Large intestine (tissue), 3 donors: ENCODE results near the gene TBC1D9. TPM values are rescaled to one million over a fixed set of nuclear protein-coding genes. Genes with fewer than 3 reads are reported as not detected.
A peak's percentile ranks its signal among the peaks of the same experiment; 100 is the strongest.

ENCODE experiments used
- DNase-seq, 2 donors: peaks; one replicate each; pipeline versions ENCODE4 v3.0.0 to v3.0.0-alpha.2; 2013
- H3K27ac ChIP-seq: one replicate; pipeline ENCODE4 v1.5.1; 2013; ENCODE audit warnings: low read length
- H3K27me3 ChIP-seq: 2 replicates; pipeline ENCODE4 v1.6.1; 2013; ENCODE audit warnings: low read length; ENCODE audit not compliant: control insufficient read depth, insufficient read depth
- H3K36me3 ChIP-seq: 2 replicates; pipeline ENCODE4 v1.6.1; 2013; ENCODE audit warnings: low read length; ENCODE audit not compliant: control insufficient read depth, insufficient read depth
- H3K4me1 ChIP-seq: one replicate; pipeline ENCODE4 v1.6.1; 2013; ENCODE audit warnings: low read length; ENCODE audit not compliant: control insufficient read depth, insufficient read depth
- H3K4me3 ChIP-seq: one replicate; pipeline ENCODE4 v1.5.1; 2013; ENCODE audit warnings: low read length
- H3K9me3 ChIP-seq: one replicate; pipeline ENCODE4 v1.6.1; 2013; ENCODE audit warnings: mild to moderate bottlenecking, low read depth, low read length, moderate library complexity; ENCODE audit not compliant: control insufficient read depth
- WGBS: methylation state at CpG from one replicate; pipeline ENCODE4 v1.1.5; 2013; ENCODE audit warnings: low lambda C conversion rate; ENCODE audit not compliant: insufficient coverage; 5-methylcytosine and 5-hydroxymethylcytosine counted together
- polyA plus RNA-seq: library from polyadenylated mRNA; unstranded; fragments of 120-200 nt; gene quantifications from one replicate; pipeline ENCODE4 v1.2.1, GENCODE V29; 2013

TBC1D9 gene
- polyA plus RNA-seq, 1 donor = 27.9 TPM

DNA sequence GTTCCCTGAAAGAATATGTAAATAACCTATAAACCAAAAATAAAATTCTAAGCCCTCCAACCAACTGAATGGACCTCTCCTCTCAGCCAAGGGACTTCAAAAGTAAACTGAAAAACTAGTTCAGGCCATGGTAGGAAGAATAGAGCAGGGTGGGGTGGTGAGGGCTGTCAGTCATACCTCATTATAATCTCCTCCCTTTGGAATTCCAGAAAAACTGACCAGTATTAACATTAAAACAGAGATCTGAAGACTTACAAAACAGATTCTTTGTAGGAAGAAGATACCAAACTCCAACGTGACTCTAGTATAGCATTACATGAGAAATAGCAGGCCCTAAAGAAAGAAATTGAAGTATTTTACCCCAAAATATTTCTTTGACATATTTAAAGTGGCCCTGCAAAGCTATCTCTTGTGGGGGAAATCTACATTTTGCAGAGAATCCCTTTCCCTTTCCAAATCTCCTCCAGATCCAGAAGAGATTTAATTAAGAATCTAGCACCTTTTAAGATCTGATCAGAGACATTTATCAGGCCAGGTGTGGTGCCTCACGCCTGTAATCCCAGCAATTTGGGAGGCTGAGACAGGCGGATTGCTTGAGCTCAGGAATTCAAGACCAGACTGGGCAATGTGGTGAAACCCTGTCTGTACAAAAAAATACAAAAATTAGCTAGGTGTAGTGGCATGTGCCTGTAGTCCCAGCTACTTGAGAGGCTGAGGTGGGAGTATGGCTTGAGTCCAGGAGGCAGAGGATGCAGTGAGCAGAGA, 15.1 kb downstream of the TBC1D9 start:
- no peak for DNase-seq
- no peaks in the 10 kb centered on the region for H3K9me3 ChIP-seq
- H3K27me3 ChIP-seq = no peaks in the 10 kb centered on the region
- no peaks in the 10 kb centered on the region for H3K36me3 ChIP-seq
- 63% methylated on average over 1 of the region's 3 CpGs for WGBS
- H3K4me3 ChIP-seq = no peak overlapping the region
- H3K27ac ChIP-seq = no peak overlapping the region
- H3K4me1 ChIP-seq = peaks cover 3% of the 10 kb centered on the region

DNA sequence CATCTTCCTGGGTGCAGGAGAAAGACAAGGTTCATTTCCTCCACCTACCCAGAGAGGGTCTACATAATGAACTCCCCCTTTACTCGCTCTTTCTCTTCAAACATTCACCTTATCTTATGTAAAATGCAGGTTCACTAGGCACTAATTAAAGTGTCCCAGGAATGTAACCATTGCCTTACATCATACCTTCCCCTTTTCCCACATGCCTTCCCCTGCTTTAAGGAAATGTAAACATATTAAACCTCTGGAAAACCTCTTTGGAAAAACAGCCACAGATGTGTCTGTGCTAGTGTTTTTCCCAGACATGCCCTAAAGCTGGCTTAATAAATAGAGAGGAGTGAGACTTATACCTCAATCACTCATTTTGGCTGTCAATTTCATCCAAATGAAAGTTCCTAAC, 15.8 kb downstream of the TBC1D9 start:
- H3K4me1 ChIP-seq = peaks cover 5% of the 10 kb centered on the region
- H3K27ac ChIP-seq = no peak overlapping the region

DNA sequence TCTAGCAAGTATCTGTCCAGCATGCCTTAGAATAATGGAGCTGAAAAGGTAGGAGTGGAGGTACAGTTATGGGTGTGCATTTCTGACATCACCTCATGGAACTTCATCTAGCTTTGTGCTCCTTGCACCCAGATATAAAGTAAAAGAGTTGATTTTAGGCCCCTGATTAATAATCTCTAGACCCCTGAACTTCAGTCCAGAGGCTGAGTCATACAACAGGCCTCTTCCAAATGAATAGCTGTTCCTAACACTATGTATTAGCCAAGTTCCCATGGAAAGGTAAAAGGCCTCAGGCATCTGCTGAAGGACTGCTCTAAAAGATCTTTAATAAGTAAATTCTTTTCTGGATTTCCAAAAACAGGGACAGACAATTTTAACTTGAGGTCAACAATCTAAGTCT, 16.2 kb downstream of the TBC1D9 start:
- peak in 1 of 2 donors; percentile 43 for DNase-seq
- Histone ChIP-seq H3K4me1 (peaks cover 5% of the 10 kb centered on the region), H3K36me3 (no peaks in the 10 kb centered on the region), H3K27me3 (no peaks in the 10 kb centered on the region), H3K4me3 (no peak overlapping the region), H3K9me3 (no peaks in the 10 kb centered on the region), H3K27ac (no peak overlapping the region)

More for the DNA sequence above, 15.8 kb downstream of the TBC1D9 start:
- WGBS = no CpG with 5 or more reads among the region's 1 CpG
- no peak for DNase-seq
- no peaks in the 10 kb centered on the region for H3K36me3 ChIP-seq
- no peak overlapping the region for H3K4me3 ChIP-seq
- no peaks in the 10 kb centered on the region for H3K9me3 ChIP-seq
- H3K27me3 ChIP-seq = no peaks in the 10 kb centered on the region

DNA sequence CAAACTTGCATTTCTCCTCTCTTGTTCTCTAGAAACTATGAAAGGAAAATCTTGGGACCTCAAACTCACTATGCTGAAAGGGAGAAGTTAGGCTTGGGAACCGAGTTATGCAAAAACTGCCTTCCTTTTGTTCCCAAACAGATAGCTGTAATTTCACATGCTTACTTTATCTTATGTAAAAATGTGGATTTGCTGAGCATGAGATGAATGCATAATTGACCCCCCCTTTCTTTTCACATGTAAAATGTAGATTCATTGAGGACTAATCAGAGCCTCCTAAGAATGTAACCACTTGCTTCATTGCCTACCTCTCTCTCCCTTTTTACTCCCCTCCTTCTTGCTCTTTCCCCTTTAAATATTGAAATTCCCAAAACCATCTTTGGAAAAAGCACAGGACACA, 18.0 kb downstream of the TBC1D9 start:
- Histone ChIP-seq H3K27me3 (no peaks in the 10 kb centered on the region), H3K9me3 (no peaks in the 10 kb centered on the region), H3K36me3 (no peaks in the 10 kb centered on the region), H3K27ac (no peak overlapping the region), H3K4me3 (no peak overlapping the region), H3K4me1 (peaks cover 3% of the 10 kb centered on the region)
- no peak for DNase-seq
- WGBS = no CpG with 5 or more reads among the region's 1 CpG

DNA sequence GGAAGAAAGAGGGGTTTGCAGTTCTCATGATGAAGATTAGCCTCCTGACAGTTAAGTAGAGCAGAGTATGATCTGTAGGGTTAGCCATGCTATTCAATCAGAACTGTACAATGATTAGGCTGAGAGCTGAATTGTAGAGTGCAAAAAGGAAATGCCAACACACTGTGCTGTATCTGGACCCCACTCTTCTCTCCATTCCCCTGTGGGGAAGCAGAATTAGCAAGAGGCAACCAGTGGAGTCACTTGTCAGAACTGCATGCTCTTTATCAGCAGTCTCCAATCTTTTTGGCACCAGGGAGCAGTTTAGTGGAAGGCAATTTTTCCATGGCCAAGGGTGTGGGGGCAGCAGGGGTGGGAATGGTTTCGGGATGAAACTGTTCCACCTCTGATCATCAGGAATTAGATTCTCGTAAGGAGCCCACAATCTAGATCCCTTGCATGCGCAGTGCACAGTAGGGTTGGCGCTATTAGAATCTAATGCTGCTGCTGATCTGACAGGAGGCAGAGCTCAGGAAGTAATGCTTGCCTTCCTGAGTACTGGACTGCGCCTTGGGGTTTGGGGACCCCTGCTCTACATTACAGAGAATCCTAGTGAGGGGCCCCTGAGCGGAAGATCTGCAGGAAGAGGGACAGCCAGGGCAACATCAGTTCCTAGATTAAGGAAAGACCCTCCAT, 19.4 kb downstream of the TBC1D9 start:
- no peaks in the 10 kb centered on the region for H3K36me3 ChIP-seq
- no CpG with 5 or more reads among the region's 6 CpGs for WGBS
- no peak for DNase-seq
- H3K4me3 ChIP-seq = no peak overlapping the region
- H3K27ac ChIP-seq = no peak overlapping the region
- H3K27me3 ChIP-seq = no peaks in the 10 kb centered on the region
- peaks cover 3% of the 10 kb centered on the region for H3K4me1 ChIP-seq
- no peaks in the 10 kb centered on the region for H3K9me3 ChIP-seq

DNA sequence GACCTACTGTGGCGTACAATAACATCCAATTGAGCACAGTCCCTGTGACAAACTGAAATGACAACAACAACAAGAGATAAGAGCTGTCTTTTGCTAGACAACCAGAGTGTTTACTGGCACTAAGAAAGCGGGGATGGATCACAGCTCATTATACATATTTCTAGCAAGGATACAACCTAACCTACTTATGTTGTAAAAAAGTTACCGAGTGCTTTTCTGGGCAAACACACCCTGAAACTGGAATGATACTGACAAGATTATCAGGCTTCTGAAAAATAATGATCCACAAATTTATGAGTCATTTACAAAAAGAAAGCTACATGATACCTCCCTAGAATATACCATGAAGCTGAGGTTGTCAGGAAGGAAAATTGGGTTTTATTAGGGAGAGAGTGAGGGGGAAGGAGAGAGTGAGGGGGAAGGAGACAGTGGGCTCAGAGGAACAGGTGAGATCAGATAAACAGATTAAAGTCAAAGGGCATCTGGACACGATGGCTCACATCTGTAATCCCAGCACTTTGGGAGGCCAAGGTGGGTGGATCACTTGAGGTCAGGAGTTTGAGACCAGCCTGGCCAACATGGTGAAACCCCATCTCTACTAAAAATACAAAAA, 20.3 kb downstream of the TBC1D9 start:
- Histone ChIP-seq H3K36me3 (no peaks in the 10 kb centered on the region), H3K4me1 (peaks cover 3% of the 10 kb centered on the region), H3K9me3 (no peaks in the 10 kb centered on the region), H3K27ac (no peak overlapping the region), H3K27me3 (no peaks in the 10 kb centered on the region), H3K4me3 (no peak overlapping the region)
- DNase-seq = no peak
- 100% methylated on average over 2 of the region's 4 CpGs for WGBS

DNA sequence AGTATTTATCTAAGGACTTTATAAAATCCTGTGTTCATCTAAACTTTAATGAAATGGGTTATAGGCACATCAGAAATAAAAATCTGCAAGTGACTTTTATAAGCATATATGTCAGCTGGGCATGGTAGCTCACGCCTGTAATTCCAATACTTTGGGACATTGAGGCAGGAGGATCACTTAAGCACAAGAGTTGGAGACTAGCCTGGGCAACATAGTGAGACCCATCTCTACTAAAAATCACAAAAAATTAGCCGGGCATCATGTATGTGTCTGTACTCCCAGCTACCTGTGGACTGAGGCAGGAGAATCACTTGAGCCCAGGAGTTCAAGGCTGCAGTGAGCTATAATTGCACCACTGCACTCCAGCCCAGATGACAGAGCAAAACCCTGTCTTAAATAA, 20.9 kb downstream of the TBC1D9 start:
- no peak overlapping the region for H3K27ac ChIP-seq
- H3K27me3 ChIP-seq = no peaks in the 10 kb centered on the region
- H3K4me3 ChIP-seq = no peak overlapping the region
- WGBS = 80% methylated on average over 1 of the region's 2 CpGs
- no peaks in the 10 kb centered on the region for H3K36me3 ChIP-seq
- H3K9me3 ChIP-seq = no peaks in the 10 kb centered on the region
- DNase-seq = no peak
- H3K4me1 ChIP-seq = peaks cover 3% of the 10 kb centered on the region

DNA sequence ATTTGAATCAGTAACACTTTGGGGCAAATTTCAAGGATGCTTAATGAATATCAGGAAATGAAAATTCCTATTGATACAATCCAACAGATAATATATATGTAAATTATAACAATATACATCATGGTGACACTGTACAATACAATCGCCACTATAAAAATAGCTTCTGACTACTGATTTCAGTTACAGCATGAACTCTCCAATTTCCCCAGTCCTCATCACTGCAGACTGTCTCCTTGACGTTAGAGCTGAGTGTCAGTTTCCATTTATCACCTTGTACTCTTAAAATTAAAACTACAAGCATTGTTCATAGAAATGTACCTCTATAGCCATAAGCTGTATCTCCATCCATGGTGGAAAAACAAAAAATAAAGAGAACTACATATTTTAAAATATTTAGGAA, 23.4 kb downstream of the TBC1D9 start:
- Histone ChIP-seq H3K27ac (no peak overlapping the region), H3K36me3 (no peaks in the 10 kb centered on the region), H3K27me3 (no peaks in the 10 kb centered on the region), H3K4me1 (peaks cover 8% of the 10 kb centered on the region), H3K4me3 (no peak overlapping the region), H3K9me3 (no peaks in the 10 kb centered on the region)
- 100% methylated on average over 1 of the region's 2 CpGs for WGBS
- no peak for DNase-seq

DNA sequence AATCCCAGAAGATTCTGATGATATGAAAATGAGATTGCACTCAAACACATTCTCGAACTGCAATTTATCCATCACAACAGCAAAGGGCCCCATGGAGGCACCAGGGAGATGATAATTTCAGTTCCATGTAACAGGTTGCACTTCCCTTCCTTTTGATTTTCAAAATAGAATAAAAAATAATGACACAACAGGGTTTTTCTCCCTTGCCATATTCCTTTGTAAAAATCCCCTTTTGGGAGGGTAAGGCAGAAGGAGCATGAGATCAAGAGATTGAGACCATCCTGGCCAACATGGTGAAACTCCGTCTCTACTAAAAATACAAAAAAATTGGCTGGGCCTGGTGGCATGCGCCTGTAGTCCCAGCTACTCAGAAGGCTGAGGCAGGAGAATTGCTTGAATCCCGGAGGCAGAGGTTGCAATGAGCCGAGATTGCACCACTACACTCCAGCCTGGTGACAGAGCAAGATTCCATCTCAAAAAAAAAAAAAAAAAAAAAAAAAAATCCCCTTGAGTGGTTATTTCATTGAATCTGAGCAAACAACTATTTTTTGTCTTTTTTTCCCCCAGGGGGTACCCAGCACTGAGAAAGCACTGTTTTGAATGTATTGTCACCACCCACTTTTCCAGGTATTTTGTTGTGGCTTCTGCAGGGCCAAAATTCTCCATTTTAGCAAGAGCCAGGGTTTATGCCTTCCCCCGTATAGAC, 26.7 kb downstream of the TBC1D9 start:
- no peak overlapping the region for H3K27ac ChIP-seq
- no peak overlapping the region for H3K4me3 ChIP-seq
- WGBS = no CpG with 5 or more reads among the region's 6 CpGs
- peaks cover 14% of the 10 kb centered on the region for H3K4me1 ChIP-seq
- H3K27me3 ChIP-seq = no peaks in the 10 kb centered on the region
- no peak for DNase-seq
- no peaks in the 10 kb centered on the region for H3K36me3 ChIP-seq
- H3K9me3 ChIP-seq = no peaks in the 10 kb centered on the region

DNA sequence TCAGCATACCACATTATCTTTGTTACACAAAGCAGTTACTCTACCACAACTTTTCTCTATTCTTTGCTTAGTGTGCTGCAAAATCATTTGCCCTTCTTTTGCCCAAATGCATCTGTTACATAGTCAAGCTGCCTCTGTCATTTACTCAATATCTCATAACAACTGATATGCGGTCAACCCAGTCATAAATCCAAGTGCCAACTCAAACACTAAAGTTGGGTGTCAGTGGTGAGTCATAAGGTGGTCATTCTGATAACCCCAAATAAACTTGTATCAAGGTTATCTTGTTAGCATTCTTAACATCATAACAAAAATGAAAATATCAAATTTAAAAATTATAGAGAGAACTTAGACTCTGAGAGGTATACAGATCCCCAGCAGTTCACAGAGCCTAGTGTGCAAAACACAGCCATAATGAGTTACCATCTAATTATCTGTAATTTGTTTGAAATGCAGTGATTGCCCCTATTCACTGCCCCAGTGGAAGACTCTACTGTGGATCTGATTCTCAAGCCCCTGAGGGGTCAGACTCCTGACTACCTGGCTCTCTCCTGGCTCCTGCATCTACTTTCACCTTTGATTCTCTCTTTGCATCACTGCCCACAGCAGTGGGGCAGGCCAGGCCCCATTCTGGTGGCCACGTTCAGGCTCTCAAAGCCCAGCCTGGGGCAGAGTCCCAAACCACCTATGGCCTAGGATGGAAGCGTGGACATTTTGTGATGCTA, 29.2 kb downstream of the TBC1D9 start:
- Histone ChIP-seq H3K4me1 (peaks cover 14% of the 10 kb centered on the region), H3K36me3 (no peaks in the 10 kb centered on the region), H3K4me3 (no peak overlapping the region), H3K27ac (peak overlapping the region; percentile 39), H3K9me3 (no peaks in the 10 kb centered on the region), H3K27me3 (no peaks in the 10 kb centered on the region)
- DNase-seq = no peak
- no CpG with 5 or more reads among the region's 3 CpGs for WGBS
